Activated CD4-positive, alpha-beta T cell treated with anti-CD3 and anti-CD28 coated beads for 4 hours (primary cell): ENCODE data around the gene FGF14.
"Not testable (repeated sequence)": the region's sequence is repeated elsewhere in the genome, so short reads cannot be mapped to it uniquely, and the experiment has no call there.

ENCODE experiments used
- DNase-seq, 2 donors: peaks; one replicate each; pipeline ENCODE4 v3.0.0-alpha.2; 2020

The FGF14 gene

GRCh38 chr13:102117175-102117831 lies 284.5 kb downstream of the FGF14 start:
- DNase-seq = no peak

- DNase-seq = no peak
Observed at GRCh38 chr13:102103469-102103868, 298.4 kb downstream of the FGF14 start.

GRCh38 chr13:102100234-102100633 lies 301.6 kb downstream of the FGF14 start:
- DNase-seq = no peak

GRCh38 chr13:102097708-102098107 lies 304.1 kb downstream of the FGF14 start:
- DNase-seq = no peak

DNA sequence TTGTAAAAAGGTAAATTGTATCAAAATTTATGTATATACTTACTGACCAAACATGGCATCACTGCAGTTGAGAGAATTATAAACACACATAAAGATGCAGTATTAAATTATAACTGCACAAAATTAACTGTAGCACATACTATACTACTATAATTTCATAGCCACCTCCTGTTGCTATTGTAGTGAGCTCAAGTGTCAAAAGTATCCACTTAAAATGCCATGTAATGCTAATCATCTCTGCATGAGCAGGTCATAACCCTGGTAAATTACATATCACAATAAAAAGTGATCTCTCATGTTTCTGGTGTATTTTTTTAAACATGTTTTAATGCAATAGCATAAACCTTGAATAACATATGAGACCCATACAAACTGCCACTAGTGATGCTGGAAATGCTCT lies 308.6 kb downstream of the FGF14 start:
- not testable (repeated sequence) for DNase-seq

- no peak for DNase-seq
Observed at GRCh38 chr13:102091231-102091630, 310.6 kb downstream of the FGF14 start.

GRCh38 chr13:102090532-102090931 lies 311.3 kb downstream of the FGF14 start:
- no peak for DNase-seq

GRCh38 chr13:102089722-102090121 lies 312.1 kb downstream of the FGF14 start:
- DNase-seq = no peak

DNA sequence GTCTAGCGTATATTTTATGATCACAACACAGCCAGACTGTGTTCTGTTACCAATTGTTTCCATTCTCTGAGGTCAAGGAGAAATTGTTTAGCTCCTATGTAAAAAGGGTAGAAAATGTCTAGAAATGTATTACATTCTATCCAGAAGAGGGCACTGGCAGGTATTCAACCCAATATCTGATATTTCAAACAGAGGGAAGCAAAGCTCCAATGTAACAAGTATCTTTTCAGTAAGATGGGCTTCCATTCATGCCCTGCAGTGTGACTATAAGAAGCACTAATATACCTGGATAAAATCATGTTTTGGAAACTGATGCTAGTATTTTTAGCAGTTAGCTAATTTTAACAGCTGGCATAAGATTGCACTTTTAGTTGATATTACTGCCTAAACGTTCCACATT lies 312.7 kb downstream of the FGF14 start:
- no peak for DNase-seq

DNA sequence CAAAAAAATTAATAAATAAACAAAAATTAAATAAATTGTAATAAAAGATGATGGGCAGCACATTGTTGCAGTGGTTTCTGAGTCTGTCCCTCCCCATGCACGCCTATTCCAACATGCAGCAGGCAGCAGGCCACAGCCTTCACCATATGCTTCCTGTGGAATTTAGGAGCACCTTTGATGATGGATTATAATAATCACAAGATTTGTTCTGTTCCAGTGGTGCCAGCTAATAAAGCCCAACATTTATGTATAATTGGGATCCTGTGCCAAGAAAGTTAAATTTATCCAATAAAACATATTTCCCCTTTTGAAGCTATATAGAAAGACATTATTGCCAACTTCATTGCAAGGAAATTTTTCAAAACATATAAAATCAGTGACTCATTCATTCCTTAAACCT lies 328.6 kb downstream of the FGF14 start:
- no peak for DNase-seq

DNA sequence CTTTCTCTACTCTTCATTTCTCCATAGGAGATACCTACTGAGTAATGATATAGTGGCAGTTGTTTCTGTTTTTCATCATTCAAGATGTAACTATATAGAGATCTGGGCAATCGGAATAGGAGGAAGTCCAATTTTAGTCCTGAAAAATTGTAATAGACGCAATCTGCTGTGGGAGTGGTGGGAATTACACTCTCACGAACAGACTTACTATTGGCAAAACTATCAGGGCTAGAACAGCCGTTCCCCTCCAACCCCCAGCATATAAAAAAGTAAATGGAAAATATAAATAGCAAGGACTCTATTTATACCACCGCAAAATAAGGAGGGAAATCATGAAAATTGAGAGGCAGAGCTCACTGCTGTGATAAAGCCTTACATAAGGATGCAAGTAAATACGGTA lies 330.1 kb downstream of the FGF14 start:
- DNase-seq = no peak

DNA sequence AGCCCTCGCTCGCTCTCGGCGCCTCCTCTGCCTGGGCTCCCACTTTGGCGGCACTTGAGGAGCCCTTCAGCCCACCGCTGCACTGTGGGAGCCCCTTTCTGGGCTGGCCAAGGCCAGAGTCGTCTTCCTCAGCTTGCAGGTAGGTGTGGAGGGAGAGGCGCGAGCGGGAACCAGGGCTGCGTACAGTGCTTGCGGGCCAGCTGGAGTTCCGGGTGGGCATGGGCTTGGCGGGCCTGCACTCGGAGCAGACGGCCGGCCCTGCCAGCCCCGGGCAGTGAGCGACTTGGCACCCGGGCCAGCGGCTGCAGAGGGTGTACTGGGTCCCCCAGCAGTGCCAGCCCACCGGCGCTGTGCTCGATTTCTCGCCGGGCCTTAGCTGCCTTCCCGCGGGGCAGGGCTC lies 333.5 kb downstream of the FGF14 start:
- not testable (repeated sequence) for DNase-seq

GRCh38 chr13:102055090-102055779 lies 346.6 kb downstream of the FGF14 start:
- DNase-seq = no peak

DNA sequence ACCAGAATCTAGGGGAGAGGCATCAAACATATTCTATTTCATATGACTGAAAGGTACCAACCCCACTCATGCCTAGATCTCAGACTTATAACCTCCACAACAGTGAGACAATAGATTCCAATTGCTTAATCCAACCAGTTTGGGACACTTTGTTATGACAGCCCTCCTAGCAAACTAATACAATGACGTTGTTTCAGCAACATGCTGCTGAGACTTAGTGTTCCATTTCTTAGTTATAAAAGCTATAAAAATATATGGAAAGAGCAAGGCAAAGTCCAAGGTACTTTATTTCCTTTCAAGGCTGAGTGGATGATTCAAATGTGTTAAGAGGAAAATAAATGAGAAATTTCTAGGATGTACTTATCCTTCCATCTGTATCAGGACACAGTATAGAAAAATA lies 352.0 kb downstream of the FGF14 start:
- no peak for DNase-seq

DNA sequence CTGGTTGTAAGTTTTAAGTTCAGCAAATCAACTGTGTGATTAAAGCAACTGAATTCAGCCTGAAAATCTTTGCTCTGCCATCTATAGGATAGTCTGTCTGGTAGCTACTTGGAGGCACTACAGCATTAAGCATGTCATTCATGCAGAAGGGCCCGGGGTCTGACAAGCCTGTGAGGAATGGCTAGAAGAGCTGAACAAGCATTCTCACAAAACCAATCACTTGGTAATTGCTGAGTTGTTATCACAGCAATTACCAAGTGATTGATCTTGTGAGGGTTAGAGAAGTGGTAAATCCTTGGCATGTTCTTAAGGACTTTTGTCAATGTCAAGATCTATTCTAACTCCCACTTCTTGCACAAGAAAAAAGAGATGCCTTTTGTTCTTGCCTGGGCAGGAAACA lies 356.1 kb downstream of the FGF14 start:
- DNase-seq = no peak

DNA sequence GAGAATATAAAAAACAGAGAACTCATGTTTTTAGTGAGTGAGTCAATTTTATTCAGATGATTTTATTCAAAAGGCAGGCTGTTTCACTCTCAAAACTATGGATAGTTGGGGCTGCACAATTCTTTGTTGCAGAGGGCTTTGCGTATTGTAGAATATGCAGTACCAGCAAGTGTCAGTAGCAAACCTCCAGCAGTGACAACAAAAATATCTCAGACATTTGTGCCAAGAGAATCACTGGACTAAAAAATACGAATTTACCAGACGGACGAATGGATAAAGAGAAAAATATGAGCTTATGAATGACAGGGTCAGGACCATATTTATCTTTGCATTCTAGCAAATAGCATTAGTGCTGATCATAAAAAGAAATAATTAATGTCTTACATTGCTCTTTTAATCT lies 359.1 kb downstream of the FGF14 start:
- DNase-seq = no peak

- no peak for DNase-seq
Observed at GRCh38 chr13:102041544-102041943, 360.3 kb downstream of the FGF14 start.

- DNase-seq = no peak
Observed at GRCh38 chr13:102040812-102041211, 361.0 kb downstream of the FGF14 start.

DNA sequence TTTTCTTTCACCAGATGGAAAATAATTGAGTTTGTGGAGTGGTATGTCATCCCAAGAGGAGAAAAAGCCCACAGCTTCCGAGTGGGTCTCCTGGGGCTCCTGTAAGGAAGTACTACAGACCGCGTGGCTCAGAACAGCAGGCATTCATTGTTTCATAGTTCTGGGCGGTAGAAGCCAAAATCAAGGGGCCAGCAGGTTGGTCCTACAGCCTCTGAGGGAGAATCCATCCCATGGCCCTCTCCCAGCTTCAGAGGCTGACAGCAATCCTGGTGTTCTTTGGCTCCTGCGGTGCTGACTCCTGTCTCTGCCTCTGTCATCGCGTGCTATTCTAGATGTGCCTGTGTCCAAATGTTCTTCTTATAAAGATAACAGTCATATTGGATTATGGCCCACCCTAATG lies 362.6 kb downstream of the FGF14 start:
- no peak for DNase-seq

GRCh38 chr13:102038787-102039186 lies 363.1 kb downstream of the FGF14 start:
- DNase-seq = no peak

GRCh38 chr13:102035969-102036368 lies 365.9 kb downstream of the FGF14 start:
- no peak for DNase-seq

DNA sequence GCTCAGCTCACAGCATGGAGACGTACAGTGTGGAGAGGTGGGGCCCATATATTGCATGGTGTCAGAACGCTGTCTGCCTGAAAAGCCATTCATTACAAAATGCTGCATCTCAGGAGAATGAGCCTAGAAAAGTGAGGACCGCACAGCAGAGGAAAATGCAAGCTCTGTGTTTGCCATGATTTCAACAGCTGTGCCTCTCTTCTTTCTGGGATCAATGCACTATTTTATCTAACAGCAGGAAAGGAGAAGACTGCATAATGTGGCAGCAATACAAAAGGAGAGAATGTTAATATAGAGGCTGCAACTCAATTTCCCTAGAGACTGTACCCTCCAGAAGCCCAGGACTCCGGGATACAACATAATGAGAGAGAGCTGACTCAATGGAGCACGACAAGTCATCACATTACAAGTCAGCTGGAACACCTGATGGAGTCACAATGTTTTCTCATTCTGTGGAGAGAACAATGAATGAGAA lies 368.0 kb downstream of the FGF14 start:
- no peak for DNase-seq

- no peak for DNase-seq
Observed at GRCh38 chr13:102033386-102033785, 368.5 kb downstream of the FGF14 start.

GRCh38 chr13:102028868-102029267 lies 373.0 kb downstream of the FGF14 start:
- no peak for DNase-seq

DNA sequence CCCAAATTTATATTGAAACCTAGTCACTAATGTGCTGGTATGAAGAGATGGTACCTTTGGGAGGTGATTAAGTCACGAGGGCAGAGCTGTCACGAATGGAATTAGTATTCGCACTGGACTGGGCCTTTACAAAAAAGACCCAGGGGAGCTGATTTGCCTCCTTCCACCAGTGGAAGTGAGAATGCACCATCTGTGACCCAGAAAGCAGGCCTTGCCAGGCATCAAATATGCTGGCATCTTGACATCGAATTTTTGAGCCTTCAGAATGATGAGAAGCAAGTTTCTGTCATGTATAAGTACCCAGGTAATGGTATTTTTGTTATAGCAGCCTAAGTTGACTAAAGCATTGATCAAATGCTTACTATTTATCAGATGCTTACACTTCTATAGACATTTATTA lies 373.6 kb downstream of the FGF14 start:
- no peak for DNase-seq
